ENCODE measurements around the gene PRSS8. TPM values are rescaled to one million over a fixed set of nuclear protein-coding genes. Genes with fewer than 3 reads are reported as not detected.
A peak's percentile ranks its signal among the peaks of the same experiment; 100 is the strongest.

Gene PRSS8
- total RNA-seq, 4 donors from 2014 or later, result 42.1 to 89.9 (median 72.8) TPM

DNA sequence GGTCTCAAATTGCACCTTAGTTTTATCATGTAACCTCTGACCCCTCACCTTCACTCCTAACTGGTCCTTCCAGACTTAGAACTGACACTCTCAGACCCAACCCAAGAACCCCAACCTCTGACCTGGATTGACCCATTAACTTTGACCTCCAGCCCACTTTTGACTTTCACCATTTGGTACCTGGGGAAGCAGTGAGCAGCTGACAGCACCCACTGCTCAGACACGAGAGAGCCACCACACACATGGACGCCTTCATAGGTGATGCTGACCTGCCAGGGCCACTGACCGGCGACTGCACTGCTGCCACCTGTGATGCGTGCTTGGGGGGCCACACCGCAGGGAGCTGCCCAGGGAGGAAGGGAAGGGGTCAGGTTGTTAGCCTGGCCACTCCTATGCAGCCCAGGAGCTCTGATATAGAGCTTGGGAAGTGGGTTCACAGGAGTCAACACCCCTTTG is 2.5 kb downstream of the PRSS8 start:
- no peak overlapping the region for H3K4me3 ChIP-seq (replicated peaks in 1 of 3)
- peak overlapping the region in 2 of 3 donors; percentile 79 to 97 for H3K27ac ChIP-seq
- no peaks in the 10 kb centered on the region for H3K27me3 ChIP-seq
- peaks cover 11 to 17% of the 10 kb centered on the region in 2 donors for H3K36me3 ChIP-seq
- no peak for DNase-seq
- intact Hi-C loops (cut with DNase I), result no loop called here
- TF ChIP-seq CTCF (IDR thresholded peaks at IDR 0.05) (no peak), POLR2A (IDR thresholded peaks at IDR 0.05) (no peak)
- H3K4me1 ChIP-seq, result peaks cover 60 to 64% of the 10 kb centered on the region in 2 donors
- 60 to 81% methylated on average over 1 to 6 of the region's 6 CpGs for whole genome bisulfite sequencing, 2 donors
- H3K9me3 ChIP-seq, result no peaks in the 10 kb centered on the region

DNA sequence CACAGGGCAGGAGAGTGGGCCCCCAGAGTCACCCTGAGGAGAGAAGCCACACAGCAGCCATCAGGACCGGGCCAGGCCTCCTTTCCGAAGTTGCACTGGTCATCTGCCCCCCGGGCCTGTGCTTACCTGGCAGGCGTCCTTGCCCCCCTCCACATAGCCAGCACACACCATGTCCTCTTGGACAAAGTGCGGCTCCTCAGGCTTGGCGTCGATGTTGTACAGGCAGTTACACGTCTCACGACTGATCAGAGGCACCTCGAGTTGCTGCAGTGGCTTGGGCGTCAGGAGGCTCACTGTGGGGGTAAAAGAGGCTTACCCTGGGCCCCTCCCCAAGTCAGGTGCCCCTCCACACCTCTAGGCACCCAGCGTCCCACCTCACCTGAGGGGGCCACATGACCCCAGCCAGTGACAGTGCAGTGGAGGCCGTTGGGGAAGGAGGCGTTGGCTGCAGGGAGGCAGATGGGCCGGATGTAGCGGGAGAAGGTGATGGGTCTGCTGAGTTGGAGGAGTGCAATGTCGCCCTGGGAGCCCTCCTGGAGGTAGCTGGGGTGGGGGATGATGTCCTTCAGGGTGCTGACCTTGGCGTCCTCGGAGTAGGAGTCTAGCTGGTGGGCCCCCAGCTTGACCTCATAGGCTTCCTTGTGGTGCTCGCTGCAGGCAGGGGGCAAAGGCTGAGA is 3.1 kb downstream of the PRSS8 start:
- DNase-seq, result no peak
- no peak for TF ChIP-seq POLR2A (IDR thresholded peaks at IDR 0.05)
- no peak for TF ChIP-seq CTCF (IDR thresholded peaks at IDR 0.05)
- 87 to 88% methylated on average over 20 of the region's 20 CpGs for WGBS, 2 donors
- Histone ChIP-seq H3K9me3 (no peaks in the 10 kb centered on the region), H3K4me1 (peaks cover 64 to 69% of the 10 kb centered on the region in 2 donors), H3K36me3 (peaks cover 11 to 24% of the 10 kb centered on the region in 2 donors), H3K27ac (peak overlapping the region in 2 of 3 donors; percentile 92 to 96), H3K4me3 (replicated peaks in 1 of 3) (no peak overlapping the region), H3K27me3 (no peaks in the 10 kb centered on the region)
- intact Hi-C loops (cut with DNase I), result no loop called here

GRCh38 chr16:31131841-31132271 is 3.7 kb downstream of the PRSS8 start:
- Histone ChIP-seq H3K36me3 (peaks cover 11 to 29% of the 10 kb centered on the region in 2 donors), H3K4me3 (replicated peaks in 1 of 3) (no peak overlapping the region), H3K9me3 (no peaks in the 10 kb centered on the region), H3K27ac (peak overlapping the region; percentile 75 to 96 (median 92)), H3K4me1 (peaks cover 68 to 74% of the 10 kb centered on the region in 2 donors), H3K27me3 (no peaks in the 10 kb centered on the region)
- DNase-seq, result peak in 1 of 2 donors; percentile 35
- 78% methylated on average over 3 to 5 of the region's 5 CpGs for WGBS, 2 donors
- TF ChIP-seq CTCF (IDR thresholded peaks at IDR 0.05), result no peak
- no peak for TF ChIP-seq POLR2A (IDR thresholded peaks at IDR 0.05)
- intact Hi-C loops (cut with DNase I), result no loop called here

DNA sequence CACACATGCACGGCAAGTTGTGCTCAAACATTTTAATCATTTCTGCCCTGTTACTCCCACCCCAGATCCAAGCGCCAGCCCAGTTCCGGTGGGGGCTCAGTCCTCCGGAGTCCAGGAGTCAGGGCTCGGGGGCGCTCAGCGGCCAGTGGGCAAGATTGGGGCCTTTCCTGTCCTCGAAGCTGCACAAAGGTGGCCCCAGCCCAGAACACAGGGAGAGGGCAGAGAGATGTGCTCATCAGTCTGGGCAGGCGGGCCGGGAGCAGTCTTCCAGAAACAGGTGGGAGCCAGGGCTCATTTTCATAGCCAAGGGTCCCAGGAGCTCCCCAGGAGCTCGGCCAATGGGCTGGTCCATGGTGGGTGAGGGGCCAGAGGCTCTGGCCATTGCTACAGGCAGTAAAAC is 4.1 kb downstream of the PRSS8 start:
- peak overlapping the region; percentile 75 to 96 (median 92) for H3K27ac ChIP-seq

More for the DNA sequence above, 4.1 kb downstream of the PRSS8 start:
- Histone ChIP-seq H3K4me1 (peaks cover 72 to 79% of the 10 kb centered on the region in 2 donors), H3K36me3 (peaks cover 11 to 29% of the 10 kb centered on the region in 2 donors), H3K4me3 (replicated peaks in 1 of 3) (no peak overlapping the region), H3K9me3 (no peaks in the 10 kb centered on the region), H3K27me3 (no peaks in the 10 kb centered on the region)
- WGBS, 2 donors, result 62 to 66% methylated on average over 10 to 11 of the region's 11 CpGs
- peak in 1 of 2 donors; percentile 22 for DNase-seq
- TF ChIP-seq CTCF (IDR thresholded peaks at IDR 0.05), result no peak
- TF ChIP-seq POLR2A (IDR thresholded peaks at IDR 0.05), result no peak
- intact Hi-C loops (cut with DNase I), result no loop called here

Data from thyroid gland (tissue), 4 donors.